Activated T-cell treated with anti-CD3 and anti-CD28 coated beads, Interleukin-2, amount 50 U/mL, for 24 hours (primary cell): Measurements from ENCODE around the gene RNU2-63P.
"Not testable (repeated sequence)": the region's sequence is repeated elsewhere in the genome, so short reads cannot be mapped to it uniquely, and the experiment has no call there.

Experiments
- DNase-seq: peaks from one replicate; pipeline ENCODE4 v3.0.0-alpha.2; 2020
- H3K27ac Mint-ChIP-seq: 2 replicates; pipeline ENCODE4 v1.8.0; 2020; ENCODE audit warnings: mild to moderate bottlenecking, mixed read lengths
- H3K27me3 Mint-ChIP-seq: 2 replicates; pipeline ENCODE4 v1.8.0; 2020; ENCODE audit warnings: mixed read lengths
- H3K36me3 Mint-ChIP-seq: 2 replicates; pipeline ENCODE4 v1.8.0; 2020; ENCODE audit warnings: low read depth, mixed read lengths
- H3K4me1 Mint-ChIP-seq: 2 replicates; pipeline ENCODE4 v1.8.0; 2020; ENCODE audit warnings: low read depth, mixed read lengths
- H3K4me3 Mint-ChIP-seq: 2 replicates; pipeline ENCODE4 v1.8.0; 2020; ENCODE audit warnings: mild to moderate bottlenecking, moderate library complexity, mixed read lengths
- H3K9me3 Mint-ChIP-seq: 2 replicates; pipeline ENCODE4 v1.8.0; 2020; ENCODE audit warnings: mixed read lengths

RNU2-63P gene

DNA sequence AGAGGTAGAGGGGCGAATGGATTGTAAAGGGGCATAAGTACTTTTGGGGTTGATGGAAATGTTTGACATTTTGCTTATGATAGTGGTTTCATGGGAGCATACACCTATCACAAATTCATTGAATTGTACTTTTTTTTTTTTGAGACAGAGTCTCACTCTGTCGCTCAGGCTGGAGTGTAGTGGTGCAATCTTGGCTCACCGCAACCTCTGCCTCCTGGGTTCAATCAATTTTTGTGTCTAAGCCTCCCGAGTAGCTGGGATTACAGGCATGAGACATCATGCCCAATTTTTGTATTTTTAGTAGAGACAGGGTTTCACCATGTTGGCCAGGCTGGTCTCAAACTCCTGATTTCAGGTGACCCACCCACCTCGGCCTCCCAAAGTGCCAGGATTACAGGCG lies 29.2 kb upstream of the RNU2-63P start:
- not testable (repeated sequence) for H3K4me3 Mint-ChIP-seq, DNase-seq, H3K27me3 Mint-ChIP-seq, H3K9me3 Mint-ChIP-seq, H3K27ac Mint-ChIP-seq
- Mint-ChIP-seq H3K36me3 (peaks cover 38% of the 10 kb centered on the region), H3K4me1 (peaks cover 60% of the 10 kb centered on the region)

DNA sequence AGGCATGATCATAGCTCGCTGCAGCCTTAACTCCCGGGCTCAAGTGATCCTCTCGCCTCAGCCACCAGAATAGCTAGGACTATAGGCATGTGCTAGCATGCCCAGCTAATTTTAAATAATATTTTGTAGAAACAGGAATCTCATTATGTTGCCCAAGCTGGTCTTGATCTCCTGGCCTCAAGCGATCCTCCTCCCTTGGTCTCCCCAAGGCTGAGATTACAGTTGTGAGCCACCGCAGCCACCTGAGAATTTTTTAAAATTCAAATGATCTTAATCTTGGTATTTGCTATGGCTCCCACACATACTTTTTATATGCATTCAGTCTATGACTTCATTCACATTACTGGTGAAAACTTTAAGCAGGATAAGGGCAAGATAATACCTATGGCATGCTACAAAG lies 26.1 kb upstream of the RNU2-63P start:
- DNase-seq, result no peak
- Mint-ChIP-seq H3K4me3 (no peak overlapping the region), H3K27me3 (no peaks in the 10 kb centered on the region), H3K4me1 (peaks cover 66% of the 10 kb centered on the region), H3K9me3 (peaks cover 2% of the 10 kb centered on the region), H3K36me3 (peaks cover 26% of the 10 kb centered on the region), H3K27ac (no peak overlapping the region)

DNA sequence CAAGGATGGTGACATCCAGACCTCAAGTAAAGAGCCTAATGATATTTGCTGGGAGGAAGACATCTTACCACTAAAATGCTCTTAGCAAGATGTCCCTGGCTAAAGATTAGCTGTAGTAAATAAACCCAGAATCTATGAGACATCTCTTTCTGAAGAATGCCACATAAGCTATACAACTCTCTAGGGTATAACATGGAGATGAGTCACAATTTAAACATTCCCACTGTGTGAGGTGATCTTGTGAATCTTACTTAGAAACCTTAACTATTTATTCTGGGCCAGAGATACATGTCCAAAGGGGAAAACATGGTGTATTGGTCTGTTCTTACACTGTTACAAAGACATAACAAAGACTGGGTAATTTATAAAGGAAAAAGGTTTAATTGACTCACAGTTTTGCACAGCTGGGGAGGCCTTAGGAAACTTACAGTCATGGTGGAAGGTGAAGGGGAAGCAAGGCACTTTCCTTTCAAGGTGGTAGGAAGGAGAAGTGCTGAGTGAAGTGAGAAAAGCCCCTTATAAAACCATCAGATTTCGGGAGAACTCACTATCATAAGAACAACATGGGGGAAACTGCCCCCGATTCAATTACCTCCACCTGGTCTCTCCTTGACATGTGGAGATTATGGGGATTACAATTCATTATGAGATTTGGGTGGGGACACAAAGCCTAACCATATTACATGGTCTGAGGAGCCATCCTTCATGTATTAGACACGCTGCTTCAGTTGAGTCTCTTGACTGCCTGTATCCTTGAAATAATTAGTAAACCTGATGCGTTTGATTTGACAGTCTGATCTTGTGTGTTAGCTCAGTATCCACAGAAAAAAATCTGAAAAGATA lies 22.1 kb upstream of the RNU2-63P start:
- peaks cover 2% of the 10 kb centered on the region for H3K9me3 Mint-ChIP-seq
- H3K4me1 Mint-ChIP-seq, result peaks cover 54% of the 10 kb centered on the region
- H3K36me3 Mint-ChIP-seq, result peaks cover 43% of the 10 kb centered on the region
- peak overlapping the region; percentile 84 for H3K27ac Mint-ChIP-seq
- H3K4me3 Mint-ChIP-seq, result no peak overlapping the region
- no peaks in the 10 kb centered on the region for H3K27me3 Mint-ChIP-seq
- DNase-seq, result no peak

DNA sequence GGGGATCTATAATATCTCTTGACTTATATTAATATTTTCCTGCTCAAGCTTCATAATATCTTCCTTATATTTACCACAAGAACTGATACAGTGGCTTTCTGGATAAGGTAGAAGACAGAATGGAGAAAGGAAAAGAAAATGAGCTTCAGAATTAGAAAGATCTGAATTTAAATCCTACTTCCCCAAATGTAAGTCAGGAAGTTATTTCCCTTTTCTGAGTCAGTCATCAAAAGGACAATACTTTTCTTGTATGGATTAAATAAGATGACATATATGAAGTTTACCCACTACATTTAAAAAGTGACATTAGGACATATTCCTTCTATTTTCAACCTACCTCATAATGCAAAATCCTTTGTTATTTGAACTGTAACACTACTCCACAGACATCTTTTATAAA lies 20.3 kb upstream of the RNU2-63P start:
- H3K27me3 Mint-ChIP-seq, result no peaks in the 10 kb centered on the region
- H3K9me3 Mint-ChIP-seq, result peaks cover 2% of the 10 kb centered on the region
- no peak for DNase-seq
- peaks cover 45% of the 10 kb centered on the region for H3K4me1 Mint-ChIP-seq
- no peak overlapping the region for H3K27ac Mint-ChIP-seq
- peaks cover 53% of the 10 kb centered on the region for H3K36me3 Mint-ChIP-seq
- H3K4me3 Mint-ChIP-seq, result no peak overlapping the region

DNA sequence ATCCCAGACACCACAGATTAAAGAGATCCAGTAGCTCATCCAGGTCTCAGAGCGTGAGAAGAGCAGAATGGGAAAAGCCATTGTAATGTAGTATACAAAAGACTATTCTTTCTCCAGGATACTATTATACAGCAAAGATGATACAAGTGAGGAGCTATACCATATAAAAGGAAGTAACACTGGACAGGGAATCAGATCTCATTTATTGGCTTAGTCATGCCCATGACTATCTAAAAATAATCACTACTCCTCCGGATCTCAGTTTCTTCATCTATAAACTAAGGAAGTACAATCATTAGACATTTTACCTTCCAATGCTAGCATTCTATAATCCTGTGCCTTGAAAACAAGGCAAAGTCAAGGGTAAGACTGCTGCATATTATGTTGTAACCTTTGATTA lies 19.8 kb upstream of the RNU2-63P start:
- Mint-ChIP-seq H3K27ac (no peak overlapping the region), H3K4me1 (peaks cover 42% of the 10 kb centered on the region), H3K27me3 (no peaks in the 10 kb centered on the region), H3K9me3 (peaks cover 2% of the 10 kb centered on the region), H3K4me3 (no peak overlapping the region), H3K36me3 (peaks cover 53% of the 10 kb centered on the region)
- no peak for DNase-seq

DNA sequence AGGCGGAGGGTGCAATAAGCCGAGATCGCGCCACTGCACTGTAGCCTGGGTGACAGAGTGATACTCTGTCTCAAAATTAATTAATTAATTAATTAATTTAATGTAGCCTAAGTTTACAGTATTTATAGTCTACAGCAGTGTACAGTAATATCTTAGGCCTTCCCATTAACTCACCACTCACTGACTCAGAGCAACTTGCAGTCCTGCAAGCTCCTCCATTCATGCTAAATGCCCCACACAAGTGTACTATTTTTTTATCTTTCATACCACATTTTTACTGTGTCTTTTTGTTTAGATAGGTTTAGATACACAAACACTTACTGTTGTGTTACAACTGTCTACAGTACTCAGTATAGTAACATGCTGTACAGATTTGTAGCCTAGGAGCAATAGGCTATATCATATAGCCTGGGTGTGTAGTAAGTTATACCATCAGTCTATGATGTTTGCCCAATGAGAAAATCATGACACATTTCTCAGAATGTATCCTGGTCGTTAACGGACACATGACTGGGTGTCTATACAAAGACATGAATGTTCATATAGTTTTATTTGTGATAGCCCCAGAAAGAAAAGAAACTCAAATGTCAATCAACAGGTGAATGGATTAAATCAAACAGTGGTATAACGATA lies 15.8 kb upstream of the RNU2-63P start:
- Mint-ChIP-seq H3K27me3 (no peaks in the 10 kb centered on the region), H3K4me3 (no peak overlapping the region), H3K9me3 (no peaks in the 10 kb centered on the region), H3K36me3 (peaks cover 69% of the 10 kb centered on the region), H3K27ac (no peak overlapping the region), H3K4me1 (peaks cover 20% of the 10 kb centered on the region)
- no peak for DNase-seq

DNA sequence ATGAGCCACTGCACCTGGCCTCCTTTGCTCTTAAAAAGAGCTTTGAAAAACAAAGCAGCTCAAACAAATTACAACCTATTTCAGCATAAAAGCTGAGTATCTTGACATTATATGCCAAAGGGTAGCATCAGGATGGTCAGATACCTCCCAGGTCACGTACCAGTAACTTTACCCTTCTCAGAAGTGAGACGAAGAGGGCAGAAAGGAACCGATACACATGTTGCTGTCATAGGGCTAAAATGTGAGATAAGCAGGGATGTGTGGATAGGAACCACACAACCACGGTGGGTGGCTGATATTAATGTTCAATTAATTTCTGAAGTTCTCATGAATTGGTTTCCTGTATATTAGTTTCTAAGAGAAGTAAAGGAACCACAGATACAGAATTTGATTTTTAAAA lies 12.6 kb upstream of the RNU2-63P start:
- no peak overlapping the region for H3K27ac Mint-ChIP-seq

DNA sequence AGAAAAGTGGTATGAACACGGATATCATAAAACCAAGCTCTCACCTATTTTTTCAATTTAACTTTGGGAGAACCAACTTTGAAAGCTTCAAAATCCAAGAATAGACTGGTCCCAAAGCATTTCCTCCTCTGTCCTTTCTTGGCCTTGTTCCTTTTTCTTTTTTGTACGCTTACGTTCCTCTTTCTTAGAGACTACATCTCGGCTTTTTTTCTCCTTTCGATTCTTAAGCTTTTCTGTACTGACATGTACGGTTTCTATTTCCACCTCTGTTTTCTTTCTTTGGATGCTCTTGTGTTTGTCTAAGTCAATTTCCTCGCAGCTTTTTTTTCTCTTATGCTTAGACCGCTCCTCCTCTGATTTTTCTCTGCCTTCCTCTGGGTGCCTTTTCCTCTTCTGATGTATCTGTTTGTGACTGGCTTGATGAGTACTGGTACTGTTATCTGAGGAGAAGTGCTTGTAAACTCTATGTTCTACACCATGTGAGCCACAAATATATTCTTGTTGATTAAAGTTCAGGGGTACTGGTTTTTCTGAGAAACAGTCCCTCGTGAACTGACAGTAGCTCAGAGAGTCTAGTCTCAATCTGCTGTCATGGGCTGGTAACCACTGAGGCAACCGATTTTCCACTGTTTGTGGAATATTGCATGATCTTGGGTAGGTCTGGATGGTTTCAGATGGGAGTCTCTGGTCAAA lies 11.5 kb upstream of the RNU2-63P start:
- H3K9me3 Mint-ChIP-seq, result no peaks in the 10 kb centered on the region
- H3K4me1 Mint-ChIP-seq, result peaks cover 8% of the 10 kb centered on the region
- peak overlapping the region; percentile 47 for H3K27ac Mint-ChIP-seq
- no peak for DNase-seq
- peak overlapping the region; percentile 13 for H3K4me3 Mint-ChIP-seq
- H3K27me3 Mint-ChIP-seq, result no peaks in the 10 kb centered on the region
- H3K36me3 Mint-ChIP-seq, result peaks cover 44% of the 10 kb centered on the region

More for the DNA sequence above, 12.6 kb upstream of the RNU2-63P start:
- Mint-ChIP-seq H3K4me3 (no peak overlapping the region), H3K36me3 (peaks cover 55% of the 10 kb centered on the region), H3K27me3 (no peaks in the 10 kb centered on the region), H3K9me3 (no peaks in the 10 kb centered on the region), H3K4me1 (peaks cover 8% of the 10 kb centered on the region)
- DNase-seq, result no peak

DNA sequence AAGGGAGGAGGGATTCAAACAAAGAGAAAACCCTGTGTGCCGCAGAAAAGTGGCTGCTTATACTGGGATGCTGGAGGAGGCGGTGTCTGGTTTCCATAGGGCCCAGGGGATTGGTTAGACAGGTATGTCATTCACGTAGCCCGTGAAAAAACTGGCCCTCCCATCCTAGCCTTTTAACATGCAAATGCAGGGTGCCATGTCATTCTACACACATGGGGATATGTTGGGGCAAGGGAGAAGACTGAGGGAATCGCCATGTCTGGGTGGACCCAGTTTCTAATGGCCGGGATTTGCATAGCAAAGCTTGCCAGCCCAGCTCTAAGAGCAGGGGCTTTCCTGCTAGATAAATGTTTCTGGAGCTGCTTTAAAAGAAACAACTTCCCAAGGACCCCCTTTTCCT lies 8.2 kb upstream of the RNU2-63P start:
- Mint-ChIP-seq H3K4me3 (no peak overlapping the region), H3K27ac (no peak overlapping the region), H3K9me3 (no peaks in the 10 kb centered on the region), H3K4me1 (peaks cover 8% of the 10 kb centered on the region), H3K27me3 (no peaks in the 10 kb centered on the region), H3K36me3 (peaks cover 34% of the 10 kb centered on the region)
- DNase-seq, result no peak

DNA sequence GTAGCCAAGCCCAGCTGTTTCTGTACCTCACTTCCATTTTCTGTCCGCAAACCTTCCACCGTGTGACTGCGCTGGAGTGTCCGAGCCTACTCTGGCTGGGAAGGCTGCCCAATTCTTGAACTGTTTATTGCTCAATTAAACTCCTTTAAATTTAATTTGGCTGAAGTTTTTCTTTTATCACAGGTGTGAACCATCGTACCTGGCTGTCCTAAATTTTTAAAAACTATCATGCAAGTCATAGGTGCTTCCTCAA lies 6.2 kb upstream of the RNU2-63P start:
- H3K9me3 Mint-ChIP-seq, result no peaks in the 10 kb centered on the region
- peaks cover 3% of the 10 kb centered on the region for H3K4me1 Mint-ChIP-seq
- H3K36me3 Mint-ChIP-seq, result peaks cover 15% of the 10 kb centered on the region
- no peak overlapping the region for H3K4me3 Mint-ChIP-seq
- no peaks in the 10 kb centered on the region for H3K27me3 Mint-ChIP-seq
- H3K27ac Mint-ChIP-seq, result no peak overlapping the region
- no peak for DNase-seq

DNA sequence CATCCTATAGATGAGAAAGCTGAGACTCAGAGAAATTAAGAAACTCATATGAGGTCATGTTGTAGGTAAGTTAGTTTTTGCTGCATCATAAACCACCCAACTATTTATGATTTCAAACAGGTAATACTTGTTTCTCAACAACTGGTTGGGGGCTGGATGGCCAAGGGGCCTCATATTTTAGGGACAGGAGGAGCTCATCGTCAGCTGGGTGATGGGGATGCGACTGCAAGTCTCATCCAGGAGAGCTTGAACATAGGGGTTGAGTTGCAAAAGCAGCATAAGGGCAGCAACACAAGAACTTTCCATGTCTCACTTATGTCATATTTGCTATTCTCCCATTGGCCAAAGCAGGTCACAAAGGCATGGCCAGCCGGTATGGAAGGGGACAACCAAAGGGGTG lies 3.6 kb upstream of the RNU2-63P start:
- Mint-ChIP-seq H3K9me3 (no peaks in the 10 kb centered on the region), H3K4me1 (peaks cover 19% of the 10 kb centered on the region), H3K4me3 (no peak overlapping the region), H3K27me3 (no peaks in the 10 kb centered on the region), H3K27ac (no peak overlapping the region), H3K36me3 (peaks cover 4% of the 10 kb centered on the region)
- no peak for DNase-seq

DNA sequence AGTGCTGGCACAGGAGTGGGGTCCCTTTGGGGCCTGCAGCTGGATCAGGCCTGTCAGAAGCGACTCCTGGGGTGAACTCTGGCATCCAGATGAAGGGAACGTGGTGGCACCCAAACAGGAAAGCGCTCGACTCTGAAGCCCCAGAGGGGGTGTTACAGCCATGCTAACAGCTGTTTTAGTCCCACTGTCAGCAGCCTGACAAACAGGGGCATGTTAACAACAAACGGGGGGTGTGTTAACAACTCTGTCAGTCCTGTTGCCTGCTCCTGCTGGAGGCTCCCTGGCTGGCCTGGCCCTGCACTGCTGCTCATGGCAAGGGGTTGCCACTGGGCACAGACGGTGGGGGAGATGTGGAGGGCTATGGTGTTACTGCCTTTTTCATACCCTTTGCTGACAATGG lies 2.6 kb upstream of the RNU2-63P start:
- Mint-ChIP-seq H3K4me3 (no peak overlapping the region), H3K27ac (no peak overlapping the region), H3K9me3 (no peaks in the 10 kb centered on the region), H3K4me1 (peaks cover 22% of the 10 kb centered on the region), H3K27me3 (no peaks in the 10 kb centered on the region), H3K36me3 (peaks cover 4% of the 10 kb centered on the region)
- no peak for DNase-seq

DNA sequence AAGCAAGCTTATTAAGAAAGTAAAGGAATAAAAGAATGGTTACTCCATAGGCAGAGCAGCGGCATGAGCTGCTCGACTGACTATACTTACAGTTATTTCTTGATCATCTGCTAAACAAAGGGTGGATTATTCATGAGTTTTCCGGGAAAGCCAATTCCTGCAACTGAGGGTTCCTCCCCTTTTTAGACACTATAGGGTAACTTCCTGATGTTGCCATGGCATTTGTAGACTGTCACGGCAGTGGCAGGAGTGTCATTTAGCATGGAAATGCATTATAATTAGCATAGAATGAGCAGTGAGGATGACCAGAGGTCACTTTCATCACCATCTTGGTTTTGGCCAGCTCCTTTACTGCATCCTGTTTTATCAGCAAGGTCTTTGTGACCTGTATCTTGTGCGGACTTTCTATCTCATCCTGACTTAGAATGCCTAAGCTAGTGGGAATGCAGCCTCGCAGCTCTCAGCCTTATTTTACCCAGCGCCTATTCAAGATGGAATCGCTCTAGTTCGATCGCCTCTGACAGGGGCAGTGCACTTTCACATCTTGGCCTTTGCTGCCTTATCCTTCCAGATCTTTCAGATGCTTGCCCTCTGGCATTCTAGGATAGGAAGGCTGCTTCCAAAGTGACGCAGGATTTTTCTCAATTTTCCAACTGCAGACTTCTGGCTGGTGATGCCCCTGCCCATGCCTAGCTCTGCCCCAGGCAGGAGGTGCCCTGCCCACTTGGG lies 1.9 kb upstream of the RNU2-63P start:
- H3K27me3 Mint-ChIP-seq, DNase-seq, H3K4me3 Mint-ChIP-seq, H3K27ac Mint-ChIP-seq, H3K9me3 Mint-ChIP-seq, H3K36me3 Mint-ChIP-seq: not testable (repeated sequence)
- H3K4me1 Mint-ChIP-seq, result peaks cover 22% of the 10 kb centered on the region

DNA sequence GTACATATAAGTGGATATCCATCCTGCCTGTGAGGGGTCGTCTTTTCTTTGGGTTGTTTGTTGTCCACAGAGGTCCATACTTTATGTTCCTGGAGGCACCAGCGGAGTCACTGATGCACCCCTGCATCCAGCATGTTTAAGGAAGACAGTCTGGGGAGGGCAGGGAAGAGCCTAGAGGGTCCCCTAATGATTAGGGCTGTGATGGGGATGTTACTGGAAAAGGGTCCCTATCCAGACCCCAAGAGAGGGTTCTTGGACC lies 1.4 kb upstream of the RNU2-63P start:
- H3K36me3 Mint-ChIP-seq, DNase-seq, H3K27me3 Mint-ChIP-seq, H3K9me3 Mint-ChIP-seq: not testable (repeated sequence)
- peak overlapping the region; percentile 100 for H3K27ac Mint-ChIP-seq
- peak overlapping the region; percentile 95 for H3K4me3 Mint-ChIP-seq
- peaks cover 23% of the 10 kb centered on the region for H3K4me1 Mint-ChIP-seq
